ENCODE measurements around the gene NCOA4.
"Not testable (repeated sequence)": the region's sequence is repeated elsewhere in the genome, so short reads cannot be mapped to it uniquely, and the experiment has no call there.

NCOA4 gene

GRCh38 chr10:46052057-46052790, 21.8 kb upstream of the NCOA4 start:
- no peak for DNase-seq

- DNase-seq: no peak
Observed at GRCh38 chr10:46050941-46051623, 20.7 kb upstream of the NCOA4 start.

- DNase-seq: not testable (repeated sequence)
Observed at GRCh38 chr10:46049497-46049831, 19.0 kb upstream of the NCOA4 start.

GRCh38 chr10:46048152-46048551, 17.7 kb upstream of the NCOA4 start:
- no peak for DNase-seq

GRCh38 chr10:46046261-46046660, 15.8 kb upstream of the NCOA4 start, which contains the start of gene MSMB:
MSMB (minus strand) TSS chr10:46046269; CDS start chr10:46046237, 32 bp downstream.
- DNase-seq: no peak

GRCh38 chr10:46042527-46042926, 12.1 kb upstream of the NCOA4 start:
- no peak for DNase-seq

GRCh38 chr10:46040004-46040403, 9.6 kb upstream of the NCOA4 start:
- no peak for DNase-seq

- DNase-seq: no peak
Observed at GRCh38 chr10:46037107-46037825, 6.8 kb upstream of the NCOA4 start.

- DNase-seq: no peak
Observed at GRCh38 chr10:46035923-46036849, 5.8 kb upstream of the NCOA4 start.

- no peak for DNase-seq
Observed at GRCh38 chr10:46033602-46034011, 3.2 kb upstream of the NCOA4 start.

- DNase-seq: no peak
Observed at GRCh38 chr10:46031648-46032532, 1.5 kb upstream of the NCOA4 start.

GRCh38 chr10:46029461-46030030, 877 bp downstream of the NCOA4 start:
- no peak for DNase-seq

GRCh38 chr10:46028584-46029460, 1.6 kb downstream of the NCOA4 start:
- DNase-seq: peak; percentile 71

- no peak for DNase-seq
Observed at GRCh38 chr10:46026106-46026505, 4.3 kb downstream of the NCOA4 start.

GRCh38 chr10:46025406-46025805, 5.0 kb downstream of the NCOA4 start:
- no peak for DNase-seq

- DNase-seq: no peak
Observed at GRCh38 chr10:46024948-46025347, 5.5 kb downstream of the NCOA4 start.

GRCh38 chr10:46022978-46023702, 7.3 kb downstream of the NCOA4 start:
- DNase-seq: peak; percentile 88

GRCh38 chr10:46020344-46020657, 10.1 kb downstream of the NCOA4 start:
- DNase-seq: no peak

GRCh38 chr10:46019569-46020343, 10.7 kb downstream of the NCOA4 start:
- peak; percentile 17 for DNase-seq
